HG03045 (cell line): ENCODE data around the gene CUX1.
"Not testable (repeated sequence)": the region's sequence is repeated elsewhere in the genome, so short reads cannot be mapped to it uniquely, and the experiment has no call there.

Experiments used
- ATAC-seq: cut with Tn5 transposase; IDR thresholded peaks from one replicate; pipeline ENCODE4 v1.9.1; 2021; ENCODE audit warnings: mild to moderate bottlenecking, moderate library complexity; ENCODE audit not compliant: unreplicated experiment

CUX1 gene

GRCh38 chr7:102318482-102318971 is 501.1 kb downstream of the CUX1 start:
- no peak for ATAC-seq

DNA sequence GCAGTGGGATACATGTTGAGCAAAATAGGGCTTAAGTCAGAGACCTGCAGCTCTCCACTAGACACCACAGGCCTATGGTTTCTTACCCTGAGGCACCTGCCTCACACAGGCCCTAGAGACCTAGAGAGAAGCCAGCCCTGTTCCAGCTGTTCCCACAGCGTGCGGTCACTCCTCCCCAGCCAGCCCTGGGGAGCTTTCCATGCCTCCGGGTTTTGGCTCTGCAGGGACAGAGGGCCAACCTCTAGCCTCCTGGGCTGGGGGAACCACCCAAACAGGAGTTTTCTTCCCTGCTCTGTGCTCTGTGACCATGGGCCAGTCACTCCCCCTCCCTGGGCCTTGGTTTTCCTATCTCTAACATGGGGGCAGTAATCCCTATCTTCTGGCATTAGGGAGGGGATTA is 502.2 kb downstream of the CUX1 start:
- ATAC-seq, result no peak

- no peak for ATAC-seq
Observed at GRCh38 chr7:102320181-102320580, 502.8 kb downstream of the CUX1 start.

DNA sequence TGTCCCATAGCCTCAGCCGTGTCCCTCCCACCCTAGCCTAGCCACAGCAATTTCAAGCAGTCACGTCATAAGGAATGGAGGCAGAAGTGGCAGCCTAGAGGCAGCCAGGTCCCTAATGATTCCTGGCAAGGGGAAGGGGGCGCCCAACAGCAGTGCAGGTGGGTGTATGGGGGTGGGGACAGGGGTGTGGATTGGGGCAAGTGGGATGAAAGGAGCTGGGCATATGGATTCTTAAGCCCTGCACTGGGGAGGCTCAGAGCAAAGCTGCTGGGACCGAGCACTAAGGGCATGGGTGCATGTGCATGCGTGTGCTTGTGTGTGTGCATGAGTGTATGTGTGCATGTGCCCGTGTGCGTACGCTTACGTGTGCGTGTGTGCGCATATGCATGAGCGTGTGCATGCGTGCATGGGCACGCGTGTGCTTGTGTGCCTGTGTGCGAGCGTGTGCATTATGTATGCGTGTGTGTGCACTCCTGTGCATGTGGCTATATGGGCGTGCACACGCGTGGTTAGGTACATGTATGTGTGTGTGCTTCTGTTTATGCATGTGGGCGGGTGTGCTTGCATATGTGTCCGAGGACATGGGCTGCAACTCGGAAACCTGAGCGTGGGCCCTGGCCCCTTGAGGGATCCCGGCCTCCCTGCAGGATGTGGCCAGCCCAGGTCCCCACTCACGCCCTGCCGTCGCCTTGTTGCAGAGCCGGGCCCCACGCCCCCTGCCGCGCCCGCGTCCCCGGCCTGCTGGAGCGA is 503.4 kb downstream of the CUX1 start:
- ATAC-seq, result no peak

- ATAC-seq, result no peak
Observed at GRCh38 chr7:102321351-102322201, 504.1 kb downstream of the CUX1 start.

DNA sequence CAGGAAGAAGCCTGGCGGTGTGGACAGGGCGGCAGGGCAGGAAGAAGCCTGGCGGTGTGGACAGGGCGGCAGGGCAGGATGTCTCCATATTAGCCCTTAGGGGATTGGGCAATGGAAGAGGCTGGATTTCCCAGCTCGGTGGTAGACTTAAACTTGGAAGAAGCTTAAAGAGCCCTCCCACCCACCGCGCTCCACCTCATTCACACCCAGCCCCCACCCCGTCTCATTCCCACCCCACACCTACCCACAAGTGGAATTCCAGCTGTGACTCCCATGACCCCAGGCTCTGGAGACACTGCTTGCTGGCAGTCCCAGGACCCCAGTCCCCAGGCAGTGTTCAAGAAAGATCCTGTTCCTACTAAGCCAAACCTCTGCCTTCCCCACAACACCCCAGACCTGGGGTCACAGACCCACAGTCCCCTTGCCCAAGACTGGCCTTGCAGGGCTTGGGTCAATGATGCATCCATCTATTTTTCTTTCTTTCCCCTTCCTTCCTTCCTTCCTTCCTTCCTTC is 504.8 kb downstream of the CUX1 start:
- no peak for ATAC-seq

GRCh38 chr7:102323914-102324195 is 506.4 kb downstream of the CUX1 start:
- no peak for ATAC-seq

- not testable (repeated sequence) for ATAC-seq
Observed at GRCh38 chr7:102325106-102325505, 507.7 kb downstream of the CUX1 start.

DNA sequence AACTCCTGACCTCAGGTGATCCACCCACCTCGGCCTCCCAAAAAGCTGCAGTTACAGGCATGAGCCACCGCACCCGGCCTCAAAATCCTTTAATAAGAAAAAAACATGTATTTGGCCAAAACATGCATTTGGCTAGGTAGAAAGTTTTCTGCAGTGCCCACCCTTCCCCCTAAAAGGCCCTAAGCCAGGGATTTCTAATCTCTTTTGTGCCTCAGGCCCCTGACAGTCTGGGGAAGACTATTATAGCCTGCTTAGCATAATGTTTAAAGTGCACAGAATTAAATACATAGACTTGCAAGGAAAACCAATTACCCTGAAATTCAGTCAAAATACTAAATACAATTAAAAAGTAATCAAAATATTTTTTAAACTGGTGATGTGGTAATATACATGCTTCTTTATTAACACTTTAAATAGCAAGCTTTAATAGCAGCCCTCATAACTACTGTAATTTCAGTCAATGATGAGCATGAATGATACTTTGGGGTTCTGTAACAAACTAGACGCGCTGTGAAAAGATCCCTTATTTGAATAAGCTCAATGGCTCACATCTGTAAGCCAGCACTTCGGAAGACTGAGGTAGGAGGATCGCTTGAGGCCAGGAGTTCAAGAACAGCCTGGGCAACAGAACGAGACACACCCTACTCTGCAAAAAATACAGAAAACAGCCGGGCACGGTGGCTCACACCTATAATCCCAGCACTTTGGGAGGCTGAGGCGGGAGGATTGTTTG is 508.9 kb downstream of the CUX1 start:
- no peak for ATAC-seq

- not testable (repeated sequence) for ATAC-seq
Observed at GRCh38 chr7:102327183-102327582, 509.8 kb downstream of the CUX1 start.

DNA sequence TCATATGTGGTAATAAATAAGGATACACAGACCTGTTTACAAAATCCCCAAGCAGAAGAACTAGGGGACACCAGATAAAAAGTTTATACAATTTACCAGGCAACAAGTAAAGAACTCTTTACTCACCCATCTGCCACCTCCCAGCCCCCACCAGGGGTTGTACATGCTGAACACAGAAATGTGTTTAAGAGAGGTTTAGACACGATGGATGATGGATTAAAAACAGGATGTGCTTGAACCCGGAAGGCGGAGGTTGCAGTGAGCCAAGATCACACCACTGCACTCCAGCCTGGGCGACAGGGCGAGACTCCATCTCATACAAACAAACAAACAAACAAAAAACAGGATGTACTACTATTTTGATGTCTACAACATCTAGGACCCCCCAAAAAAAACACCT is 511.4 kb downstream of the CUX1 start:
- ATAC-seq, result not testable (repeated sequence)

DNA sequence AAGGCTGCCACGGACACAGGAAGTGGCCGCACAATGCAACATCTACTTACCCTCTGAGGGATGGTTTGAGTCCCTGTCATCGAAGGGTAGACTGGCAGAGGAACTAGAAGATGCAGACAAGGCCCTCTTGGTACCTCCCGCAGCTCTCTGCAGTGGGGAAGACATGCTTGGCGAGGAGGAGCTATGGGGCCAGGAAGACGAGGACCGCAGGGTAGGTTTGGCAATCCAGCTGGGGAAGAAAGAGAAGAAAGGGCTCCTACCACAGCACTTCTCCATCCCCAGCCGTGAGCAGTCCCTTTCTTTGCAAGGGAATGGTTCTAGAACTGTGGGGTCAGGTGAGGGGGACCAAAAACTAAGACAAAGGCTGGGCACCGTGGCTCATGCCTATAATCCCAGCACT is 511.9 kb downstream of the CUX1 start:
- not testable (repeated sequence) for ATAC-seq

DNA sequence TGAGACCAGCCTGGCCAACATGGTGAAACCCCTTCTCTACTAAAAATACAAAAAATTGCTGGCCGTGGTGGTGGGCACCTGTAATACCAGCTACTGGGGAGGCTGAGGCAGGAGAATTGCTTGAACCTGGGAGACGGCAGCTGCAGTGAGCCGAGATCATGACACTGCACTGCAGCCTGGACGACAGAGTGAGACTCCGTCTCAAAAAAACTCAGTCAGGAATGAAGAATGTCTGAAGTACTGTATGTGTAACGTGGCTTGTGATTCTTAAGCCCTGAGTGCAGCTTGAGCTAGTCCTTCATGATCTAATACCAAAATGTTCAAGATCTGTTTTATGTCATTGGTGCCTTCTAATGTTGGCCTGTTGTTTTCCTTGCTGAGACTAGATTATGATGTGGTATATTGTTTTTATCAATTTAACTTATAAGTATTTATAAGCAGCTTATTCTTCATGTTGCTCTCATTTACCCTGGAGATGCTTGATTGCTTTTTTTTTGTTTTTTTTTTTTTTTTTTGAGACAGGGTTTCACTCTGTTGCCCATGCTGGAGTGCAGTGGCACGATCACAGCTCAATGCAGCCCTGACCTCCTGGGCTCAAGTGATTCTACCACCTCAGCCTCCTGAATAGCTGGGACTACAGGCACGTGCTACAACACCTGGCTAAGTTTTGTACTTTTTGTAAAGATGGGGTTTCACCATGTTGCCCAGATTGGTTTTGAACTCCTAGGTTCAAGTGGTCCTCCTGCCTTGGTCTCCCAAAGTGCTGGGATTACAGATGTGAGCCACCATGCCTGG is 513.4 kb downstream of the CUX1 start:
- ATAC-seq, result not testable (repeated sequence)
